BJ (cell line): ENCODE data around the gene ARID3A. TPM values are rescaled to one million over a fixed set of nuclear protein-coding genes. Genes with fewer than 3 reads are reported as not detected.

Experiments used
- CTCF ChIA-PET: fragments of 350-600 bp; formaldehyde crosslinking; extraction: SDS; loops from one replicate; lab custom pipeline; 2021; ENCODE audit warnings: antibody characterized with exemption, inconsistent platforms; lab: Yijun Ruan, JAX
- POLR2A ChIA-PET: fragments of 300-600 bp; sonication (Branson Sonifier 250); formaldehyde crosslinking; extraction: SDS; loops from one replicate; lab custom pipeline; 2021; ENCODE audit warnings: antibody characterized with exemption; lab: Charles Lee
- DNase-seq: peaks from one replicate; pipeline ENCODE4 v3.0.0-alpha.2; 2011; ENCODE audit warnings: low read depth
- H3K27me3 ChIP-seq: 2 replicates; pipeline ENCODE4 v1.6.0; 2011; ENCODE audit warnings: low read length; ENCODE audit not compliant: control insufficient read depth, insufficient read depth
- H3K36me3 ChIP-seq: 2 replicates; pipeline ENCODE4 v1.5.1; 2011; ENCODE audit warnings: low read length; ENCODE audit not compliant: control insufficient read depth, insufficient read depth
- H3K4me3 ChIP-seq: 2 replicates; pipeline ENCODE4 v1.5.1; 2011; ENCODE audit warnings: low read depth, mild to moderate bottlenecking, control low read depth, low read length
- CTCF ChIP-seq: IDR thresholded peaks from 2 replicates; pipeline ENCODE4 v1.5.1; 2011; ENCODE audit warnings: low read depth, mild to moderate bottlenecking, control low read depth, inconsistent platforms, low read length, moderate library complexity; ENCODE audit not compliant: insufficient read depth
- polyA plus RNA-seq: library from polyadenylated mRNA; depleted of rRNA; stranded (reverse); fragments of >200 nt; gene quantifications from 2 replicates; pipeline ENCODE4 v1.2.3, GENCODE V29; 2011

Gene ARID3A
- polyA plus RNA-seq, 1 experiment, result 17.4 TPM

DNA sequence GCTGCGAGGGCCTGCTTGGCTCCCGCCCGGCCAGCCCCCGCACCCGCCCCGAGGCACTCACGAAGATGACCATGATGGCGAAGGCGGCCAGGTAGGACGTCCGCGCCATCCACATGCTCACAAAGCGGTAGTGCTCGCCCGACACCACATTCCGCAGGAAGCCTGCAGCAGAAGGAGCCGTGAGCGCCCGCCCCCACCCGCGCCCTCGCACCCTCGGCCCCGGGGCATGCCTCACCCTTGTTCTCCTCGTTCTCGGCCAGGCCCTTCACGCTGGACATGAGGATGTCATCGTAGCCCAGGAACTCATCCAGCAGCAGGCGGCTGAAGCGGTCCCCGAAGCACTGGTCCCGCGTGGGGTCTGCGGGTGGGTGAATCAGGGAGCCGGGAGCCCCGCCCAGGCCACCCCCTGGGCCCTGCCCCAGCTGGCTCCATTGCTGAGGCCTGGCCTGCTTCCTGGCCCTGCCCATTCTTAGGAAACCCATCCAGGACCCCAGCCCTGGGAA lies 86.0 kb downstream of the ARID3A start:
- peaks cover 26% of the 10 kb centered on the region for H3K36me3 ChIP-seq
- H3K4me3 ChIP-seq, result no peak overlapping the region
- DNase-seq, result no peak
- TF ChIP-seq CTCF, result no peak
- no peaks in the 10 kb centered on the region for H3K27me3 ChIP-seq
- CTCF ChIA-PET, result interaction anchor here (1.1 kb wide), 1 partner anchor 101 kb away, joined by 3 read pairs; no protein-coding TSS in a partner anchor
- POLR2A ChIA-PET, result no interaction called here

DNA sequence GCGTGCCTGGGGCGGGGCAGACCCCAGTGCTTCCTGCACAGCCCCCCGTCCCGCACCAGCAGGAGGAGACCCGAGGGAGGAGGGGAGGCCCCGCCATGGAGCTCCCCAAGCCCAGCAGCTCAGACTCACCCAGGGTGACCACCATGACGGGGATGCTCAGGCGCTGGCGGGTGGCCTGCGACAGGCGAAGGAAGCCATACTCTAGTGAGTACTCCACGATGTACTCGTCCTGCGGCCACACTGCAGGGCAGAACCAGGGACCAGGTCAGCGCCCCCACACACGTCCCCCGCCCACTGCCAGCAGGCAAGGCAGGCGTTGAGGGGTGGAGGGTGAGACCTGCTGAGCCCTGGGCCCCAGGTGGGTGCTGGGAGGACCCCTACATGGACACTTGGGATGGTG lies 86.5 kb downstream of the ARID3A start:
- no peak for DNase-seq
- Histone ChIP-seq H3K4me3 (no peak overlapping the region), H3K36me3 (peaks cover 26% of the 10 kb centered on the region), H3K27me3 (no peaks in the 10 kb centered on the region)
- no peak for TF ChIP-seq CTCF
- ChIA-PET CTCF (interaction anchor here (1.1 kb wide), 1 partner anchor 101 kb away, joined by 3 read pairs; no protein-coding TSS in a partner anchor), POLR2A (no interaction called here)

- Histone ChIP-seq H3K4me3 (no peak overlapping the region), H3K27me3 (no peaks in the 10 kb centered on the region), H3K36me3 (peaks cover 26% of the 10 kb centered on the region)
- POLR2A ChIA-PET, result no interaction called here
- no peak for TF ChIP-seq CTCF
- CTCF ChIA-PET, result interaction anchor here (0.7 to 0.9 kb wide), 2 partner anchors 17 to 150 kb away, joined by 3 read pairs; no protein-coding TSS in a partner anchor
- DNase-seq, result no peak
Measured at GRCh38 chr19:1013218-1013617, 87.4 kb downstream of the ARID3A start.

DNA sequence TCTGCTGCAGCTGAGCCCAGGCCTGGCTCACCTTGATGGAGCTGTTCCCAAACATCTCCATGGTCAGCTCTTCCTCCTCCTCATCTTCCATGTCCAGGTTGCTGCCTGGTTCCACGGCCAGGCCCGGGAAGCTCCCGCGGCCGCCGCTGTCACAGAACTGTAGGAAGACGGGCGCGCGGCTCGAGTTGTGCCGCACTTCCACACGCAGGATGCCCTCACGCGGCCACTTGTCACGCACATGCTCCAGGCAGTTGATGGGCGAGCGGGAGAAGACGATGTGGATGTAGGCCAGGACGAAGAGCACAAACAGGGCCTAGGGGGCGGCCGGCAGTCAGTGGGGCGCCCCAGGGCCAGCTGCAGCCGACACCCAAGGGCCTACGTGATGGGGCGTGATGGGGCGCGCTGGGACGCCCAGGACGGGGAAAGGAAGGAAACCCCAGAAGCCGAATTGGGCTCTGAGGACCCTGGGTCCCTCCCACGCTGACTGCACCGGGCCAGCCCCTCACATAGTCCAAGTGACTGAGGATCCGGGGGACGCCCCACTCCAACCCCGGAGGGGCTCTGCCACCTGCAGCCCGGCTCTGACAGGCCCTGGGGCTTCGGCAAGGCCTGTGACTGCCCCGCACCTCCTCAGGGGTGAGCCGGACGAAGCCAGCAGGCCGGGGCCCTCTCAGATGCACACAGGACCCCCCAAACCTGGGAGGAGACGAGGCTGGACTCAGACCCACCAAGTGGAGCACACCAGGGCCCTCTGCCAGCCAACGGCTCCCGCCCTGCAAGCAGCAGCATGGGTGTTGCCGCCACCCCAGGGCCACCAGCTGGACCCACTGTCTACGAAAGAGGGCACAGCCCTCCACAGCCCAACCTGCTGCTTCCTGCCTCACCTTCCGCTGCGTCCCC lies 88.6 kb downstream of the ARID3A start:
- Histone ChIP-seq H3K4me3 (no peak overlapping the region), H3K27me3 (no peaks in the 10 kb centered on the region), H3K36me3 (peaks cover 25% of the 10 kb centered on the region)
- TF ChIP-seq CTCF, result no peak
- POLR2A ChIA-PET, result no interaction called here
- CTCF ChIA-PET, result interaction anchor here (0.7 kb wide), 1 partner anchor 151 kb away, joined by 3 read pairs; no protein-coding TSS in a partner anchor
- DNase-seq, result no peak

DNA sequence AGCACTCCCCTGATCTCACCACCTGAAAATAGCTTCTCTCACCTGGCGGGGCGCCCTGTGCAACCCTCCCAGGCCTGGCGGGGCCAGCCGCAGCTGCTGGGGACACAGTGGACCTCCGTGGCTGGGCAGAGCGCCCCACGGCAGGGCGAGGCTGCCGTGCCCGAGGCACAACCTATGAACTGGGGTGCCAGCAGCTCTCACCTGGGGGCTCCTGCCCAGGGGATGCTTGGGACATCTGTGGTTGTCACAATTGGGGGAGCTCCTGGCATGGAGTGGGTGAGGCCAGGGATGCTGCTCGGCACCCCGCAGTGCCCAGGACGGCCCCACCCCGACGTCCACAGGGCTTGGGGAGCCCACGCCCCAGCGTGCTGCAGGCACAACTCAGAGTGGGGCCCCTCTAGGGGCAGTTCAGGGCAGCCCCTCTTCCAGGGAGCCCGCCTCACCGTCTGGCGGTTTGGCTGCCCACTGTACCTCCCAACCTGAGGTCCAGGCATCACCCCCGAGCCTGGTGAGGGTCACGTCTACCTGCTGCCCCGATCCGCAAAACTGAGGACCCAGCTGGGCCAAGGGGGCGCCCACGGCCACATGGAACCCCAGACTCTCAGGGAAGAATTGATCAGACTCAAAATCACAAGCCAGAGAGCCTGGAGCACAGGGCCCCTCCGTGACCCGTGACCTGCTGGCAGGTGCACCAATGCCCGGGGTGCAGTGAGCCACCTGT lies 89.4 kb downstream of the ARID3A start:
- peaks cover 21% of the 10 kb centered on the region for H3K36me3 ChIP-seq
- no peak for TF ChIP-seq CTCF
- no peak for DNase-seq
- no peaks in the 10 kb centered on the region for H3K27me3 ChIP-seq
- H3K4me3 ChIP-seq, result no peak overlapping the region
- ChIA-PET CTCF (no interaction called here), POLR2A (no interaction called here)
